ENCODE data around the gene PRKCQ.

The PRKCQ gene

GRCh38 chr10:6591668-6592067 is 11.6 kb upstream of the PRKCQ start:
- no peaks in the 10 kb centered on the region for H3K27me3 ChIP-seq (ENCODE audit: insufficient read depth, poor library complexity, severe bottlenecking)
- no peak overlapping the region for H3K4me3 ChIP-seq (replicated peaks; ENCODE audit: insufficient read depth, low read length)
- H3K27ac ChIP-seq (replicated peaks): no peak overlapping the region

GRCh38 chr10:6590100-6590499 is 10.0 kb upstream of the PRKCQ start:
- TF ChIP-seq POLR2AphosphoS5 (IDR thresholded peaks at IDR 0.05; ENCODE audit: low read depth) (no peak), REST (IDR thresholded peaks at IDR 0.05; ENCODE audit: insufficient replicate concordance, low read depth) (no peak), GABPA (IDR thresholded peaks at IDR 0.05; ENCODE audit: low read depth) (no peak), CTCF (IDR thresholded peaks at IDR 0.05; ENCODE audit: insufficient read depth, low read length) (no peak), SPI1 (IDR thresholded peaks at IDR 0.05; ENCODE audit: borderline replicate concordance, low read depth) (no peak)
- no peak overlapping the region for H3K27ac ChIP-seq (replicated peaks)
- no peak overlapping the region for H3K4me3 ChIP-seq (replicated peaks; ENCODE audit: insufficient read depth, low read length)
- no peaks in the 10 kb centered on the region for H3K27me3 ChIP-seq (ENCODE audit: insufficient read depth, poor library complexity, severe bottlenecking)
- DNase-seq (ENCODE audit: low read depth in 1 of 2, low spot score in 1 of 2): no peak

More at GRCh38 chr10:6591668-6592067, 11.6 kb upstream of the PRKCQ start:
- no peak for DNase-seq (ENCODE audit: low read depth in 1 of 2, low spot score in 1 of 2)
- no peak for TF ChIP-seq SPI1 (IDR thresholded peaks at IDR 0.05; ENCODE audit: borderline replicate concordance, low read depth)
- TF ChIP-seq CTCF (IDR thresholded peaks at IDR 0.05; ENCODE audit: insufficient read depth, low read length): no peak
- TF ChIP-seq POLR2AphosphoS5 (IDR thresholded peaks at IDR 0.05; ENCODE audit: low read depth): no peak
- no peak for TF ChIP-seq REST (IDR thresholded peaks at IDR 0.05; ENCODE audit: insufficient replicate concordance, low read depth)

- no peak overlapping the region for H3K27ac ChIP-seq (replicated peaks)
- TF ChIP-seq REST (IDR thresholded peaks at IDR 0.05; ENCODE audit: insufficient replicate concordance, low read depth): no peak
- no peak for TF ChIP-seq SPI1 (IDR thresholded peaks at IDR 0.05; ENCODE audit: borderline replicate concordance, low read depth)
- no peak for TF ChIP-seq CTCF (IDR thresholded peaks at IDR 0.05; ENCODE audit: insufficient read depth, low read length)
- no peak for TF ChIP-seq POLR2AphosphoS5 (IDR thresholded peaks at IDR 0.05; ENCODE audit: low read depth)
- TF ChIP-seq GABPA (IDR thresholded peaks at IDR 0.05; ENCODE audit: low read depth): no peak
- no peaks in the 10 kb centered on the region for H3K27me3 ChIP-seq (ENCODE audit: insufficient read depth, poor library complexity, severe bottlenecking)
Measured at GRCh38 chr10:6589287-6590094, 9.4 kb upstream of the PRKCQ start.

More at GRCh38 chr10:6589287-6590094, 9.4 kb upstream of the PRKCQ start:
- H3K4me3 ChIP-seq (replicated peaks; ENCODE audit: insufficient read depth, low read length): no peak overlapping the region
- no peak for DNase-seq (ENCODE audit: low read depth in 1 of 2, low spot score in 1 of 2)

Data from HL-60 (cell line).